Endodermal cell (in vitro differentiated cells): Measurements from ENCODE around the gene NLGN1. TPM values are rescaled to one million over a fixed set of nuclear protein-coding genes. Genes with fewer than 3 reads are reported as not detected.

Experiments
- DNase-seq: peaks from one replicate; pipeline ENCODE4 v3.0.0-alpha.2; 2017
- H3K27ac ChIP-seq: 2 replicates; pipeline ENCODE4 v1.5.1; 2013; ENCODE audit warnings: mild to moderate bottlenecking, low read depth, low read length, moderate library complexity
- H3K27me3 ChIP-seq: 2 replicates; pipeline ENCODE4 v1.6.1; 2013; ENCODE audit warnings: mild to moderate bottlenecking, low read length, moderate library complexity; ENCODE audit not compliant: insufficient read depth, control insufficient read depth, poor library complexity, severe bottlenecking
- H3K36me3 ChIP-seq: 2 replicates; pipeline ENCODE4 v1.7.0; 2013; ENCODE audit warnings: mild to moderate bottlenecking, low read length, moderate library complexity; ENCODE audit not compliant: control insufficient read depth, insufficient read depth
- H3K4me1 ChIP-seq: one replicate; pipeline ENCODE4 v1.7.0; 2013; ENCODE audit warnings: low read length; ENCODE audit not compliant: control insufficient read depth, insufficient read depth
- H3K4me3 ChIP-seq: 2 replicates; pipeline ENCODE4 v1.5.1; 2013; ENCODE audit warnings: mild to moderate bottlenecking, low read length, moderate library complexity
- H3K9ac ChIP-seq: 2 replicates; pipeline ENCODE4 v1.6.1; 2013; ENCODE audit warnings: mild to moderate bottlenecking, low read length, moderate library complexity; ENCODE audit not compliant: poor library complexity, severe bottlenecking; ENCODE audit errors: extremely low read depth
- H3K9me3 ChIP-seq: 2 replicates; pipeline ENCODE4 v1.6.1; 2013; ENCODE audit warnings: mild to moderate bottlenecking, low read length, moderate library complexity; ENCODE audit not compliant: control insufficient read depth
- H3K27ac Mint-ChIP-seq: 2 replicates; pipeline ENCODE4 v1.8.0; 2020; ENCODE audit warnings: mixed read lengths
- H3K27me3 Mint-ChIP-seq: 2 replicates; pipeline ENCODE4 v1.8.0; 2021; ENCODE audit warnings: mild to moderate bottlenecking, mixed read lengths; ENCODE audit not compliant: insufficient read depth
- H3K36me3 Mint-ChIP-seq: 2 replicates; pipeline ENCODE4 v1.8.0; 2020; ENCODE audit warnings: low read depth, mixed read lengths
- H3K4me1 Mint-ChIP-seq: 2 replicates; pipeline ENCODE4 v1.8.0; 2020; ENCODE audit warnings: mixed read lengths
- H3K4me3 Mint-ChIP-seq: 2 replicates; pipeline ENCODE4 v1.8.0; 2020; ENCODE audit warnings: mild to moderate bottlenecking, moderate library complexity, mixed read lengths
- H3K9me3 Mint-ChIP-seq: 2 replicates; pipeline ENCODE4 v1.8.0; 2020; ENCODE audit warnings: mild to moderate bottlenecking, mixed read lengths
- WGBS, 2 experiments: methylation state at CpG; one replicate each; pipeline versions ENCODE4 v1.1.5 to v1.1.7; 2013; ENCODE audit warnings: missing lambda C conversion rate in 2 of 2, mixed read lengths in 1 of 2; ENCODE audit not compliant: insufficient coverage in 1 of 2, insufficient read length in 1 of 2; 5-methylcytosine and 5-hydroxymethylcytosine counted together
- total RNA-seq, 2 donors: library from RNA; stranded (reverse); fragmentation: NEBNext Ultra II Directional in 1 of 2; extraction: Animal tissue kit (Norgen Biotek cat#: 25700) in 1 of 2; gene quantifications; 2 replicates in 1 of 2; 3 replicates in 1 of 2; pipeline ENCODE4 v1.2.1, GENCODE V29; 2021
- TF ChIP-seq, protein P1 (sequence below): fragments of 200-600 bp; sonication (generic); conservative IDR thresholded peaks from 2 replicates; pipeline ENCODE4 v1.5.0; 2021; ENCODE audit warnings: antibody characterized with exemption, mild to moderate bottlenecking

NLGN1 gene
- total RNA-seq, 2 donors from 2014 or later, result 3.4 to 14.3 TPM

DNA sequence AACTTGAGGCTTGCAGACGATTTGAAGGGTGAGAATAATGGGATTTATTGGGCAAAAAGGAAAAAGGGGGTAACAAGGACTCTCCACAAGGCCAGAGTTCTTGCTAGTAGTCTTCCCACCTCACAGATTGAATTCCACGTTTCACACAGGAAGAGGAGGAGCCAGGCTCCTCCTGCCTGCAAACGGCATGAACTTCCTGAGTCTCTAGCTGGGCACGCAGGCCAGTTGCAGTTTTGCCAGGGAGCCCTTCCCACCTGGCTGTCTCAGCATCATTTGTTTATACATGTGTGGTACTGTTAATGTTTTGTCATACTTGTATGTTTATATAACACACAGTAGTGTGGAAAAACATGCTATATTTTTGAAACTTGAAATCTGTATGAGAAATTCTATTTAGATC, 155.0 kb downstream of the NLGN1 start:
- Mint-ChIP-seq H3K9me3 (no peaks in the 10 kb centered on the region), H3K27ac (no peak overlapping the region), H3K36me3 (no peaks in the 10 kb centered on the region), H3K4me1 (peaks cover 11% of the 10 kb centered on the region), H3K4me3 (no peak overlapping the region), H3K27me3 (no peaks in the 10 kb centered on the region)
- DNase-seq, result peak; percentile 58
- H3K36me3 ChIP-seq, result no peaks in the 10 kb centered on the region
- TF ChIP-seq, protein P1, sequence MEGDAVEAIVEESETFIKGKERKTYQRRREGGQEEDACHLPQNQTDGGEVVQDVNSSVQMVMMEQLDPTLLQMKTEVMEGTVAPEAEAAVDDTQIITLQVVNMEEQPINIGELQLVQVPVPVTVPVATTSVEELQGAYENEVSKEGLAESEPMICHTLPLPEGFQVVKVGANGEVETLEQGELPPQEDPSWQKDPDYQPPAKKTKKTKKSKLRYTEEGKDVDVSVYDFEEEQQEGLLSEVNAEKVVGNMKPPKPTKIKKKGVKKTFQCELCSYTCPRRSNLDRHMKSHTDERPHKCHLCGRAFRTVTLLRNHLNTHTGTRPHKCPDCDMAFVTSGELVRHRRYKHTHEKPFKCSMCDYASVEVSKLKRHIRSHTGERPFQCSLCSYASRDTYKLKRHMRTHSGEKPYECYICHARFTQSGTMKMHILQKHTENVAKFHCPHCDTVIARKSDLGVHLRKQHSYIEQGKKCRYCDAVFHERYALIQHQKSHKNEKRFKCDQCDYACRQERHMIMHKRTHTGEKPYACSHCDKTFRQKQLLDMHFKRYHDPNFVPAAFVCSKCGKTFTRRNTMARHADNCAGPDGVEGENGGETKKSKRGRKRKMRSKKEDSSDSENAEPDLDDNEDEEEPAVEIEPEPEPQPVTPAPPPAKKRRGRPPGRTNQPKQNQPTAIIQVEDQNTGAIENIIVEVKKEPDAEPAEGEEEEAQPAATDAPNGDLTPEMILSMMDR, result no peak
- no peak overlapping the region for H3K4me3 ChIP-seq
- H3K27ac ChIP-seq, result no peak overlapping the region
- no peaks in the 10 kb centered on the region for H3K4me1 ChIP-seq
- H3K9me3 ChIP-seq, result no peaks in the 10 kb centered on the region
- H3K27me3 ChIP-seq, result no peaks in the 10 kb centered on the region
- H3K9ac ChIP-seq, result no peak overlapping the region
- 86 to 100% methylated on average over 1 to 4 of the region's 4 CpGs for WGBS, 2 experiments

DNA sequence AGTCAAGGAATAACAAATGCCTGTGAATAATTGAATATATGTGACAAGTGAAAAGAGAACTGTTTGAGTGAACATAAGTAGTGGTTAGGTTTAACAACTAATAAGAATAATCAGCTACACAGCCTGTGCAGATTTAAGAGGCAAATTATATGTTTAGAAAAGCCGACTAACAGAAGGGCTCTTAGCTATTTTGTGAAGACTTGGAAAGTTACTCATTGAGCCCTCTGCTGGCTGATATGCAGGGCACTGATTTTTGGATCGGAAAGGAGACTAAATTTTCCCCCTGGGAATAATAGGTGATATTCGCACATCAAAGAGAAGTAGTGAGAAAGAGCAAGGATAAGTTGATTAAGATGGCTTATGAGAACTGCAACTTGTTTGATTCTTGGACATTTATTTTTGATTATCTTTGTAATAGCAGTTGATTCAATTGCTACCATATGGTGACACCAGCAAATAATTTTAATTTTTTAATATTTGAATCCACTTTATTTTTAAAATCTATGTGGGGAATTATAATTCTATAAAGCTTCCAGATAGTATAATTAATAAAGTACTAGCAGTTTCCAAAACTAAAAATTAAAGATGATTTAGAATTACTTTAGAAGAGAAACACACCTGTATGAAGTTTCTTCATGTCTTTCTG, 156.2 kb downstream of the NLGN1 start:
- no peaks in the 10 kb centered on the region for H3K36me3 ChIP-seq
- no peaks in the 10 kb centered on the region for H3K9me3 ChIP-seq
- peak; percentile 51 for DNase-seq
- H3K4me3 ChIP-seq, result no peak overlapping the region
- no peak overlapping the region for H3K27ac Mint-ChIP-seq
- peaks cover 9% of the 10 kb centered on the region for H3K4me1 Mint-ChIP-seq
- no peaks in the 10 kb centered on the region for H3K27me3 Mint-ChIP-seq
- no peaks in the 10 kb centered on the region for H3K36me3 Mint-ChIP-seq
- TF ChIP-seq, protein P1, result peak; percentile 90
- no peaks in the 10 kb centered on the region for H3K9me3 Mint-ChIP-seq
- no peaks in the 10 kb centered on the region for H3K4me1 ChIP-seq
- H3K4me3 Mint-ChIP-seq, result no peak overlapping the region
- no peaks in the 10 kb centered on the region for H3K27me3 ChIP-seq
- no peak overlapping the region for H3K27ac ChIP-seq
- no peak overlapping the region for H3K9ac ChIP-seq
- WGBS, 2 experiments, result 24 to 44% methylated on average over 2 to 3 of the region's 3 CpGs

DNA sequence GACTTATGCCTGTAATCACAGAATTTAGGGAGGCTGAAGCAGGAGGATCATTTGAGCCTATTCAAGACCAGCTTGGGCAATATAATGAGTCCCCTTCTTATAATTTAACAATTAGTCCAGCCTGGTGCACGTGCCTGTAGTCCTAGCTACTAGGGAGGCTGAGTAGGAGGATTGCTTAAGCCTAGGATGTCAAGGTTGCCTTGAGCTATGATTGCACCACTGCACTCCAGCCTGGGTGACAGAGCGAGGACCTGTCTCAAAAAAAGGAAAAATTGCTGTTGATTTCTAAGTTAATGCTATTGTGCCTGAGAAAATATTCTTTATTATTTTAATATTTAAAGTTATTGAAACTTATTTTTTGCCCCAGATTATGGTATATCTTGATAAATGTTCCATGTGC, 159.0 kb downstream of the NLGN1 start:
- DNase-seq, result no peak
- Mint-ChIP-seq H3K9me3 (no peaks in the 10 kb centered on the region), H3K27ac (no peak overlapping the region), H3K4me1 (peaks cover 5% of the 10 kb centered on the region), H3K4me3 (no peak overlapping the region), H3K27me3 (no peaks in the 10 kb centered on the region), H3K36me3 (no peaks in the 10 kb centered on the region)
- Histone ChIP-seq H3K27ac (no peak overlapping the region), H3K4me1 (no peaks in the 10 kb centered on the region), H3K9me3 (no peaks in the 10 kb centered on the region), H3K27me3 (no peaks in the 10 kb centered on the region), H3K36me3 (no peaks in the 10 kb centered on the region), H3K9ac (no peak overlapping the region), H3K4me3 (no peak overlapping the region)
- WGBS, 2 experiments, result 60 to 93% methylated on average over 1 to 2 of the region's 2 CpGs
- TF ChIP-seq, protein P1, result no peak
